GM19372 (cell line): ENCODE data around the gene RP2.

Source experiments
- ATAC-seq: cut with Tn5 transposase; IDR thresholded peaks from one replicate; pipeline ENCODE4 v1.9.1; 2021; ENCODE audit warnings: mild to moderate bottlenecking, low read depth, moderate library complexity; ENCODE audit not compliant: unreplicated experiment

RP2 gene

DNA sequence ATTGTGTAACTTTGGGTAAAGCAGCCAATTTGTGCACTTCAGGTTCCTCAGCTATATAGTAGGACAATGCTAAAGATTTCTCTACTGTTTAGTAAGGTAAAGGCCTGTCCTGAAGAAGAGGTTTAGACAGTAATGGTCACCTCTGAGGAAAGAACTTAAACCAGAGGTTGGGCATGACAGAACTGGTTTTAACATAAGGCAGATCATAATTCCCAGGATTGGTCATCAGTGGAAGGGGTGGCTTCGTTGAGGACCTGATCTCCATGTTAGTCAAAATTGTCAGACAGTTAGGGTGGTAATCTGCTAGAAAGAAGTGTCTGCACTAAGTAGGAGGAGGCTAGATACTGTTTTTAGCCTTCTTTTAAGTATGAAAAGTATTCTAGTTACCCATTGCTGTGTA is 4.1 kb downstream of the RP2 start:
- no peak for ATAC-seq

DNA sequence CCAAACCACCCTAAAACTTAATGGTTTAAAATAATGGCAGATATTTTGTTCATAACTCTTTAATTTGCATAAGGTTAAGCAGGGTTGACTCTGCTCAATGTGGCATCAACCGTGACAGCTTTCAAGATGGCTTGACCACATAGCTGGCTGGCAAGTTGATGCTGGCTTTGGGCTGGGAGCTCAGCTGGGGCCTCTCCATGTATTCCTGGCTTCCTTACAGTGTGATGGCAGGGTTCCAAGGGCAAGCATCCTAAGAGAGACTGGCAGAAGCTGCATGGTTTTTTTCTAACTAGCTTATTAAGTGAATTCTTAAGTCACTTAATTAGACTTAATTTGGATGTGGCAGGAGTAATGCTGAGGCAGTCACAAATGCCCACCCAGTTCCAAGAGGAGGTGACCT is 4.5 kb downstream of the RP2 start:
- ATAC-seq: no peak

DNA sequence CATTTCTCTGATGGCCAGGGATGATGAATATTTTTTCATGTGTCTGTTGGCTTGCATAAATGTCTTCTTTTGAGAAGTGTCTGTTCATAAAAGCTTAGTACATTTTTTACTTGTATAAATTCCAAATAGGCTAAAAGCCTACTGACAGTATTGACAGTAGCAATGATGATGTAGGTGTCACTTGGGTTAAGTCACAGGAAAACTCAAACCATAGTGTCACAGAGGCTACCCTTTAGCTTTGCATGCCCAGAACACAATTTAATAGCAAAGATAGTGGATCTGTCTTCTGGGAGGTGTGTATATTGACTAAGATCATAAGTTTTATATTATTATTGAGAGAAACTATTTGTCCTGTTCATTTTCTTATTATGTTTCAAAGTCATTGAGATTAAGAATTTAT is 8.1 kb downstream of the RP2 start:
- no peak for ATAC-seq

DNA sequence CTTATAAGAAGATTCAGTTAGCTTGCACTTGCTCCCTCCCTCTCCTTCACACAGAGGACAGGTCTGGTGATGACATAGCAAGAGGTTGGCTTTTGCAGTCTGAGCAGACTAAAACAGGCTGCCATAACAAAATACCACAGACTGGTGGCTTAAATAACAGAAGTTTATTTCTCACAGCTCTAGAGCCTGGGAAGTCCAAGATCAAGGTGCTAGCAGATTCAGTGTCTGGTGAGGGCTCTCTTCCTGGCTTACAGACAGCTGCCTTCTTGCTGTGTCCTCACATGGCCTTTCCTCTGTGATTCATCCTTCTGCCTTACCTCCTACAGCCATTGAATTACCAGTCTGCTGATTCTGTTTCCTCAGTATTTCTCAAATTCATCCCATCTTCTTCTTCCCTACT is 13.1 kb downstream of the RP2 start:
- no peak for ATAC-seq

DNA sequence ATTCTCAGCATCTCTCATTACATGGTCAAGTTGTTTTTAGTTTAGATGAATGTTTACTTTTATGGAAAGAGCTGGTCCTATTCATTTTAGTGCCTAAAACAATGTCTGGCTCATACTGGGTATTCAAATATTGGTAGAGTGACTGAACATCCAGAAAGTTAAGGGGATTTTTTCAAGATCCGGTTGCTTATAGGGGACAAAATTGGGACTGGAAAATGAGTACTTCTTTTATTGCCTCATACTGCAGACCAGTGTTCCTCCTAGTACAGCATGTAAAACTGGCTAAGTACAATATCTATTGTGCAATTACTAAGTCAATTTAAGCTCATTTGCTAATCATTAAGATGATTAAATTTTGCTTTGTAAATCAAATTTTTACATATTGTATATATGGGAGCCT is 13.9 kb downstream of the RP2 start:
- no peak for ATAC-seq

DNA sequence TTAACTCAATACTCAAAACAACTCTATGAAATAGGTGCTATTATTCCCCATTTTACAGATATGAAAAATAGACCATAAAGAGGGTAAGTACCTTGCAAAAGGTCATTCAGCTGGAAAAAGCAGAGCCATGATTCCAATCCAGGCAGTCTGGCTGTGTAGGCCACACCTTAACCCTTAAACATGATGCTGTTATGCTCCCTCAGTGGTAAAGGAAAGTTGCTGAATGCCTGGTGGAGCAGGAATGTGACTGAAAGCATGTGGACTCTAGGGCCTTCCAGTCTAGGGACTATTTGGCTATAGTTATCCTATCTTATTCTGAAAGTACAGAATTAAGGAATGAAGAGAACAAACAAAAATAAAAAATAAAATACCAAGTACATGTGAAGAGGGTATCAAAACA is 19.6 kb downstream of the RP2 start:
- ATAC-seq: no peak

DNA sequence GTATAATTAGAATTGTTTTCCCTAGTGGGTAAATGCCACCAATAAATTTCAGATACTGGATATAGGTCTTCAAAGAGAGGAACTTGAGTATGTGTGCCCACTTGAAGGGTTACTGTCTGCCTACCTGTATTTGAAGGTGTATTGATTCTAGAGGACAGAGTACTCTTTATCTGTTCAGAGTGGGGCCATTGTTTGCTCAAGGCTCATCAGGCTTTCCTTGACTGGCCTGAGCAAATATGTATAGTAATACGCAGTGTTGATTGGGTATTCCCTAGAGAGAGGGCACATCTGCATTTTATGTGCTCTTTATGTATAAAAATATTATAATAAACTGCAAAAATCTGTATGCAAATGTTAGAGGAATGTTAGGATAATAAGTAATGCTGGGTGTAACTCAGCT is 23.7 kb downstream of the RP2 start:
- no peak for ATAC-seq

DNA sequence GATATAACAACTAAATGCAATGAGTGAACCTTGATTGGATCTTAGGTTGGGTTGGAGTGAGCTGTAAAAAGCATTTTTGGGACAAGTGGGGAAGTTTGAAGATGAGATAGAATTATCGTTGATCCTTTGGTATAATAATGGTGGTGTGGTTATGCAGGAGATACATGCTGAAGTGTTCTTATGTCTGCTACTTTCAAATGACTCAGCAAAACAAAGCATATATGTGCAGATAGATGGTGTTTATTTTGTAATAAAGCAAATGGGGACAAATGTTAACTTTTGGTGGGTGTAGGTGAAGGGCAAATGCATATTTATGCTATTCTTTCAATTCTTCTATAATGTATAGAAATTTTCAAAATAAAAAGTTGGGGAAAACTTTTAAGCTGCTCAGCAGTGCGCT is 26.2 kb downstream of the RP2 start:
- ATAC-seq: no peak

DNA sequence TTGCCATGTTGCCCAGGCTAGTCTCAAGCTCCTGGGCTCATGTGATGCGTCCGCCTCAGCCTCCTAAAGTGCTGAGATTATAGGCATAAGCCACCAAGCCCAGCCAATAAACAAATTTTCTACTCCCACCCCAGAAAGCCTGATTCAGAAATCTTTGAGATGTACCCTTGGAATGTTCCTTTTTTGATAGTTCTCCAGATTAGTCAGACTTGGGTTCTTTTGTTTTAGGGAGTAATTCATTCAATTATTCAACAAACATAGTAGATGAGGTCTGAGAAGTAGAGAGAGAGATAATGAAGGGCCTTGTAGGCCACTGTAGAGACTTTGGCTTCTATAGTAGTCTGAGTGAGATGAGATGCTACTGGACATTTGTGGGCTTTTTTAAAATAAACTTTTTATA is 27.8 kb downstream of the RP2 start:
- ATAC-seq: no peak

DNA sequence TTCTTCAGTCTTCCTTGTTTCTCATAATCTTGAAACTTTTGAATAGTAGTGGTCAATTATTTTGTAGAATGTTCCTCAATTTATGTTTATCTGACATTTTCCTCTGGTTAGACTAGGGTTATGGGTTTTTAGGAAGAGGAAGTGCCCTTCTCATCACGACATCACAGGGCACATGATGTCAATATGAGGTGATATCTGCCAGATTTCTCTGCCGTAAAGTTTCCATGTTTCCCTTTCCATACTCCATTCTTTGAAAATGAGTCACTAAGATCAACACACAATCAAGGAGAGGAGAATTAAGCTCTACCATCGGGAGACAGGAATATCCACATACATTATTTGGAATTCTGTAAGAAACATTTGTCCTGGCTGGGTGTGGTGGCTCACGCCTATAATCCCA is 28.4 kb downstream of the RP2 start:
- ATAC-seq: no peak

DNA sequence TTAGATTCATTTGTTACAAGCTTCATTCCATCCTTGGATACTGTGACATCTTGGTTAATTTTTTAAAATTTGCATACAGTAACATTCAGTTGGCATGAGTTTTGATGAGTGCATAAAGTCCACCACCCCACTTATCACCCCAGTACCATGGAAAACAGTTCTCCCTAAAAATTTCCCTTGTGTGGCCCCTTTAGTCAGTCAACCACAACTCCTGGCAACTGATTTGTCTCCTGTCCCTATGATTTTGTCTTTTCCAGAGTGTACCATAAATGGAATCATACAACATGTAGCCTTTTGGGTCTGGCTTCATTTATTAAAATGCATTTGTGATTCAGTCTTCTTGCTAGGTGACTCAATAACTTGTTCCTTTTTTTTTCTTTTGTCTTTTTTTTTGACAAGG is 29.9 kb downstream of the RP2 start:
- no peak for ATAC-seq

DNA sequence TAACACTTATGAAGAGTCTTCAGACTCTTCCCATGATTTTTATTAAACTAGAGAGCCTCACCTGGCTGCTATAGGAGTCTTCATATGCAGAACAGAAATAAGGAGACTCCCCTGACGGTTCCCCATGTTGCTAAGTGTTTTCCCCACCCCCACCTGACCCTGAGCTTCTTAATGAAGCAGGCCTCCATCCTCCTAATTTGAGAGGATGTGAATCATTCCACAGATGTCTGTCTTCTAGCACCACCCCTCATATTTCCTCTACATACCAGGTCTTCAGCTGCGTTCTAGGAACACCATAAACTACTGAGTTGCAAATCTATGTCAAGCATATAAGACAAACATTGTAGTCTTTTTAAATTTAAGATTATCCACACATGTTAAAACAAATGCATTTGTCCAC is 36.9 kb downstream of the RP2 start:
- ATAC-seq: no peak

DNA sequence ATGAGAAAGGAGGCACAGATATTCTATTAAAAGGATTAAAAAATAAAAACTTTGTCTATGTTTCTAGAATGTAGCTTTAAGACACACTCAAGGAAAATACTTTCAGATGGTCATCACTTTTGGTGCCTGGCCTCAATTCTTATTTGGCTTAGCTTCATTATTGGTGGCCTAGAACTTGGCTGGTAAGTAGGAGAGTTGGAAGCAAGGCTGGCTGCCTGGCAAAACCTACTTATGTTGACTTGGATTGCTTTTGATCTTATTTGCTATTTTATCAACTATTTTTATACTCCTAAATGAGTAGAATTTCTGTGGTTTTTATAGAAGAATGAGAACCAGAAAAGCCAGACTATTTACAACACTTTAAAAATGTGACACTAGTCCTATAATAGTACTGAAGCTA is 40.1 kb downstream of the RP2 start:
- no peak for ATAC-seq

DNA sequence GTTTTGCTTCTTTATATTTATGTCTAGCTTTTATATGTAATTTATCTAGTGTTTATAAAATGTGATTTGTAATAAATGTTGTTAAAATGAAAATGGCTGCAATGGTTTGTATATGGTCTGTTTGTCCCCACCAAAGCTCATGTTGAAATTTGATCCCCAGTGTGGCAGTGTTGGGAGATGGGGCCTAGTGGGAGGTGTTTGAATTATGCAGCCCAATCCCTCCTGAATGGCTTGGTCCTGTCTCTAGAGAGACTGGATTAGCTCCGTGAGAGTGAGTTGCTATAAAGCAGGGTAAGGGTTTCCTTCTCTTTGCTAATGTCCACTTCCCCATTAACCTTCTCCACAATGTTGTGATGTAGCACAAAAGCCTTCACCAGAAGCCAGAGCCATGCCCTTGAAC is 45.4 kb downstream of the RP2 start:
- ATAC-seq: no peak

DNA sequence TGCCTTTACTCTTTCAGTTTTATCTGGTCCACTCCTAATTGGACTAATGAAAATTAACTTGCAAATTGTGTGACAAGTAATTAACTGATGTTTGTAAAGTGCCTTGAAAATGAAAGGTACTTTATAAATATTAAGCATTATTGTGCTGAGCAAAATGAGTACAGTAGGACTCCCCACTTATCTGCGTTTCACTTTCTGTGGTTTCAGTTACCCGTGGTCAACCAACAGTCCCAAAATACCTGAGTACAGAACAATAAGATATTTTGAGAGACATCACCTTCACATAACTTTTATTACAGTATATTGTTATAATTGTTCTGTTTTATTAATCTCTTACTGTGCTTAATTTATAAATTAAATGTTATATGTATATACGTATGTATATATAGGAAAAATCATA is 48.0 kb downstream of the RP2 start:
- no peak for ATAC-seq

DNA sequence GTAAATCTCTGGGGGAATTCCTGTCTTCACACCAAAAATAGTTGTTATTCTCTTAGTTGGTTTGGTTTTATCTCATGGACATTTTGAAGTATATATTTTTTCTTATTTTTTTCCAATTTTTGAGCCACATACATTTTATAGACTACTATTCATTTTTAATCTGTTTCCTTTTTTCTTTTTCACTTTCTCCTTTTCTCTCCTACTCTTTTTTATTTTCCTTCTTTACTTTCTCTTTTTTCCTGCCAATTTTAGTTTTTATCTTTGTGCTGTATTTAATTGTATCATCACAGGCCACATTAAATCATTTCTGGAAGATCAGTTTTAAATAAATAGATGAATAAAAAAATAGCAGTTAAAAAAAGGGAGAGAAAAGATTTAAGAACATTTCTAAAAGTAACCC is 61.4 kb downstream of the RP2 start:
- no peak for ATAC-seq

DNA sequence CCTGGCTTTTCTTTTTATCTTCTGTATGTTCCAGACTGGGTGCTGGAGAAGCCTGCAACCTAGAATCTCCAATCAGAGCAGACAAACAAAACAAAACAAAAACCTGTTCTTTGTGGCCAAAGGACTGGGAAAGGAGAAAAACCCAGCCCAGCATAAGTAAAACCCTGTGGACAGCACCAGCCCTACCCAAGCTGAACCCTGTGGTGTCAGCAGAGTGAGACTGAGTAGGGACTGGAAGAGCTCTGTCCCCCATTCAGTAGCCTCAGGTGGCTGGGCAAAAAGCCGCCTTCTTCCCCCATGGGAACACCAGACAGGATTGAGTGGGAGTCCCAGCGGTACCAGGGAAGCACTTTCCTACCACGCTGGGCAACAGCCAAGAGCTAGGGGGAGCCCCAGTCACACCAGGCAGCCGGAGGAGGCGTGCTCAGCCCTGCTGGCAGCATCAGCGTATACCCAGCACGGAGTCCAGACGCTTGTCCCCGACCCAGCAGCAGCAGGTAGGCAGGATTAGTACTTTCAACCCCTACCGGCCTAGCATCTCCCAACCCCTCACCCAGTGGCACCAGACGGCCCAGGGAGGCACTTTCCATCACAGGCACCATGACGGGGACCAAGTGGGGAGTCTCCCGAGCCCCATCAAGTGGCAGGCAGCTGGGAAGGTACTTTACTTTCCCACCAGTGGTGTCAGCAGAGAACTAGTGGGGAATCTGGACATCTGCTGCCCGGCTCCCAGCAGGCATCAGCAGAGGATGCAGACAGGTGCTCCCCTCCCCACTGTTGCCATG is 66.8 kb downstream of the RP2 start:
- ATAC-seq: peak; percentile 91

DNA sequence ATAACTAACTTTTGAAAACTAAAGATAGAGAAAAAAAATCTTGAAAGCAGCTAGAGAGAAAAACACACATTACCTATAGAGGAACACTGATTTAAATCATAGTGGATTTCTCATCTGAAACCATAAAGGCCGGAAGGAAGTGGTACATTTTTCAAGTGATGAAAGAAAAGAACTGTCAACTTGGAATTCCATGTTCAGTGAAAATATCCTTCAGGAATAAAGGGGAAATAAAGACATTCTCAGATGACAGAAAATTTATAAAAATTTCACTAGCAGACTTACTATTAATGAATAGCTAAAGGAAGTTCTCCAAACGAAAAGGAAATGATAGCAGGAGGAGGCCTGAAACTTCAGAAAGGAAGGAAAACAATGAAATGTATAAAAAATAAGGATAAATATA is 67.8 kb downstream of the RP2 start:
- no peak for ATAC-seq

DNA sequence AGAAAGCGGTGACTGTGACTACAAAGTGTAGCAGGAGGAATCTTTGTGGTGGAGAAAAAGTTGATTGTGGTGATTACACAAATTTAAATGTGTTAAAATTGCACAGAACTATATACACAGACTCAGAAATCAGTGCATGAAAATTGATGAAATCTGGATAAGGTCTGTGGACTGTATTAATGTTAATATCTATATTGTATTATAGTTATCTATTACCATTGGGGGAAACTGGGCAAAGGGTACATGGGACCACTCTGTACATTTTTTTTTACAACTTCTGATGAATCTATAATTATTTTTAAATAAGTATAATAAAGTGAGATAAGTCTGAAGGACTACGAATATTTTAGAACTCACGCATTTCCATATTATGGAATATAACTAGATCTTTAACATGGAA is 73.6 kb downstream of the RP2 start:
- ATAC-seq: no peak

DNA sequence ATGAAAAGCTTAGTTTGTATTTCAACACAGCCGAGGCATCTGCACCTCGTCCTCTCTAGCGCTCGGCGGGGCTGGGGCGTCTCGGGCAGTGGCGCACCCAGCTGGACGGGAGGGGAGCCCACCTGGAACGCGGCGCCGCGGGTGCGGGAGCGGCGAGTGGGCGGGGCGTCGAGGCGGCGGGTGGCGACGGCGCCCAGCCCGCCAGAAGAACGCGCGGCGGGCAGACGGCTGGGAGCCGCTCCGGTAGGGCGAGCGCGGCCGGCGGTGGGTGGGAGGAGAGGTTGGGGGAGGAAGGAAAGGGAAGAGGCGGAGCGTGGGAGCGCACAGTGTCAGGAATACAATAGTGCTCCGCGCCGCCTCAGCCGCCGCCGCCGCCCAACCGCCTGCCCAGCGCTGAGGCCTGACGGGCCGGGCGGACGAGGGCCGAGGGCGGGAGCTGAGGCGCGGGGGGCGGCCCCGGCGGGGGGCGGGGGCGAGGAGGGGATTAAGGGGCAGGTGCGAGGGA is 75.3 kb downstream of the RP2 start, which contains the start of gene JADE3:
JADE3 (plus strand) TSS at position 324 of the 505 bp plus-strand sequence. CDS start 72,474 bp downstream, outside the sequence.
- peak; percentile 45 for ATAC-seq

DNA sequence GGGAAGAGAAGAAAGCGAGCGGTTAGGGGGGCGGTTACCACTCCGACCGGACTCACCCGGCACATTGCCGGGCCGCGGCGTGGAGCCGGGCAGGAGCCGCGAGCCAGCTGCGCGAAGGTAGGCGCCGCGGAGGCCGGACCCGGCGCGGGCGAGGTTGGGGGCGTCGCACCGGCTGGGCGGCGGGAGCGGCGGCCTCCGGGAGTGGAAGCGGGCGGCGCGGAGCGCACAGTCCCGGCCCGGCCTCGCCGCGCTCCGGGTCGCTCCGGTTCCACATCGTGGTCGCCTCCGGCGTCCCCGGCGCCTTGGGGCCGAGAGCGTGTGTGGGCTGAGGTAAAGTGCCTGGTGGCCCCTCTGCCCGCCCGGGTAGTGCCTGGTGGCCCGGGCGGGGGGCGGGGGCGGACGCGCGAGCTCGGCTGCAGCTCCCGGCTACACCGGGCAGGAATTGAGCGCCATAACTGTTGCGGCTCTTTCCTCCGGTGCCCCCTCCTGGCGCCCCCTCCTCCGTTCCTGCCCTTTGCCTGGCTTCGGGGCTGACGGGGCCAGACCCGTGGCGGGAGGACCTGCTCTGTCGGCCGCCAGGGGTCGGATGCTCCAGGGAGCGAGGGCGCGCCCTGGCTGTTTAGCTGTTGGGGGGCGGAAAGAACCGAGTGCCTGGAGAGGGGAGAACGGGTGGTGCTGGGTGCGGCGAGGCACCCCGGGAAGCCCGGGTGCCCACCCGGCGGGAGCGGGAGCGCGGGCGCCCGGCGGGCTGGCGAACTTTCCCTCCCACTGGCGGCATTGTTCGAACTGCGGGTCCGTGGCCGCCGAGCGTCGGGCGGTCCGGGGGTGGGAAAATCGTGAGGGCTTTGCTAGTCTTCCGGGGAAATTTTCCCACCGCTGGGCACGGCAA is 76.0 kb downstream of the RP2 start:
- ATAC-seq: peak; percentile 51

DNA sequence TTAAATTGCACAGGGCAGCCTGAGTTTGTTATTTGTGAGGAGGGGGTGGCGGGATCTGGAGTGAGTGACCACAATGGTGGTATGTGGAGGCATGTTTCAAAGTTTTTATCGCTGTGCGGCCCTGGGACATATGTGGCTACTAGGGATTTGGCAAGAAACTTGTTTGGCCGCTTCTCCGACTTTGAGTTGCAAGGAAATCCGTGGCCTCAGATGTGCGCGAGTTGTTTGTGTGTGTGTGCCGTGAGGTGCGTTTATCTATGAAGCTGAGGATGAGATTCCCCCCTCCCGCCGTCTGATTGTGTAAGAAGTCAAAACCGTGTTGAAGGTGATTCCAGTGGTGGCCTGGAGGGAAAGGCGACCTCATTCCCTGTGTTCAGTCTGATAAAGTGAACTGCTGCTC is 76.8 kb downstream of the RP2 start:
- no peak for ATAC-seq
